HL-60/S4 treated with phorbol 12-myristate 13-acetate at 8.2 ng/mL for 4 days and 3 days (cell line): ENCODE data around the gene UTS2R.
"Not testable (repeated sequence)": the region's sequence is repeated elsewhere in the genome, so short reads cannot be mapped to it uniquely, and the experiment has no call there.

Source experiments
- in situ Hi-C: fragments of 300-500 bp; cut with MboI; formaldehyde crosslinking; loops from 2 replicates; pipeline ENCODE4 v1.15.0; 2022; ENCODE audit warnings: low sequenced_read_pairs

The UTS2R gene

GRCh38 chr17:82353484-82353883 is 18.1 kb upstream of the UTS2R start:
- in situ Hi-C loops: loop anchor here (5.0 kb wide), 1 partner anchor 59 kb away; no protein-coding TSS in a partner anchor

DNA sequence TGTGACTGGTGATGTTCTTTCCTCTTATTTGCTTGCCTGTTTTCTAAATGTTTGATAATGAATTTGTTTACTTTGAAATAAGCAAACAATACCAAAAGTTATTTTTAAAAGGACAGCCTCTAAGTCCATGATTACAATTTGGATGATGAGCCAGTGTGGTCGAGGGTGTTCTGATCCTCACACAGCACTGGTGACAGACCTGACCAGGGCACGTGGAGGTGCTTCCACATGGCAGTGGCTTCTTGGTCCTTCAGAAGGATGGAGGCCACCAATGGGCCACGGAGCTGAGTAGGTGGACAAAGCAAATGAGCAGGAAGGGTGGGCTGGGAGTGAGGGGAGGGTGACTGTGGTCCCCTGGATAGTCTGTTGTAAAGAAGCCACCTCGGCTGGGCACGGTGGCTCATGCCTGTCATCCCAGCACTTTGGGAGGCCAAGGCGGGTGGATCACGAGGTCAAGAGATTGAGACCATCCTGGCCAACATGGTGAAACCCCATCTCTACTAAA is 16.7 kb upstream of the UTS2R start:
- in situ Hi-C loops: loop anchor here (5.0 kb wide), 1 partner anchor 57 kb away; no protein-coding TSS in a partner anchor

DNA sequence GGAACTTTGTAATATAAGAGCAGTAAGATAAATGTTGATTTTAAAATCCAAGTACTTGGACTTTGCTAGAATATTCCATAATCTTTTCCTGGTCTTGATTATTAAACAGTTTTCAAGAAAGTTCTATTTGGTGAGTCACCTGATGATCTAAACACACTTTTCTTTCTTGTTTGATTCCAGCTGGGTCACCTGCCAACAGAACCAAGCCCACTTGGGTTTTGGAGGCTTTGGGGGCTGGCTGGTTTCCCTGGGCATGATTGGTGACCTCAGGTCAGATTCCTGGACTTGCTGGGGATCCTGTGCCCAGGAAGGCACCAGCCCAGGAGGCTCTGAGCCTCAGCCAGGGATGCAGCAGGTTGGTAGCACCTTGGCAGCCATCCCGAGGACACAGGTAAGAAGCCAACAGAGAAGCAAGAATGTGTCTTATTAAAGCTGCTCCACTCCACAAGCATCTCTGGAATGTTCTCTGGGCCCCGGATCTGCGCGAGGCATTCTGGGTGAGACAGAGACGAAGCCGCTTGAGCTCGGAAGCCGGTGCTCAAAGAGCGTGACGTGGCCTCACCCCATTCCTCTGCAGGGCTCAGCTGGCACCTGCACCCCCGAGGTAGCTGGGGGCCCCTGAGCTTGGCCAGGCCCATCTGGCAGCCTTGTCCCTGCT is 15.7 kb upstream of the UTS2R start:
- in situ Hi-C loops: no loop called here

DNA sequence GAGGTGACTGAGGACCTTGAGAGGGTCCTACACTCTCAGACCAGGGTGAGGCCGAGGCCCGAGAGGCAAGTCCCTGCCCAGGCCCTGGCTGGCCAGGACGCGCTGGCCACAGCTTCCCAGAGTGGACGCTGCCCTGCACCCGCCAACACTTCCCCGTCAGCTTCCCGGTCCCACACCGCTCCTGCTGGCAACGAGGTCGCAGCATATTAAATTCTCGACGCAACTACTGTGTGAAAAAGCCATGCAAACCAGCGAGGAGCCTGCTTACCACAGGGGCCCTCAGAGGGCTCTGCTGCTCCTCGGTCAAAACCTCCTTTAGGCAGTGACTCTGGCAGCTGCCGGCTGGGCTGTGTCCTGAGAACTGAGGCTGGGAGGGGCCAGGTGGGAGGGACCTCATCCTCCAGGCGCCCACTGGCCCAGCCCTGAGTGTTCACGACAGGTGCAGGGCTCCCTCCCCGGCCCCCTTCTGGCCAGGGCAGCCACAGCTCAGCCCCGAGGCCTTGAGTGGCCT is 14.7 kb upstream of the UTS2R start:
- in situ Hi-C loops: no loop called here

- in situ Hi-C loops: no loop called here
These were observed 14.2 kb upstream of the UTS2R start for GRCh38 chr17:82357394-82357793.

- in situ Hi-C loops: no loop called here
These were observed 12.9 kb upstream of the UTS2R start, which contains the start of gene TEX19 for GRCh38 chr17:82358465-82359350. Gene TEX19 (plus strand): TSS chr17:82359247. CDS start chr17:82362151, 2,904 bp downstream.

DNA sequence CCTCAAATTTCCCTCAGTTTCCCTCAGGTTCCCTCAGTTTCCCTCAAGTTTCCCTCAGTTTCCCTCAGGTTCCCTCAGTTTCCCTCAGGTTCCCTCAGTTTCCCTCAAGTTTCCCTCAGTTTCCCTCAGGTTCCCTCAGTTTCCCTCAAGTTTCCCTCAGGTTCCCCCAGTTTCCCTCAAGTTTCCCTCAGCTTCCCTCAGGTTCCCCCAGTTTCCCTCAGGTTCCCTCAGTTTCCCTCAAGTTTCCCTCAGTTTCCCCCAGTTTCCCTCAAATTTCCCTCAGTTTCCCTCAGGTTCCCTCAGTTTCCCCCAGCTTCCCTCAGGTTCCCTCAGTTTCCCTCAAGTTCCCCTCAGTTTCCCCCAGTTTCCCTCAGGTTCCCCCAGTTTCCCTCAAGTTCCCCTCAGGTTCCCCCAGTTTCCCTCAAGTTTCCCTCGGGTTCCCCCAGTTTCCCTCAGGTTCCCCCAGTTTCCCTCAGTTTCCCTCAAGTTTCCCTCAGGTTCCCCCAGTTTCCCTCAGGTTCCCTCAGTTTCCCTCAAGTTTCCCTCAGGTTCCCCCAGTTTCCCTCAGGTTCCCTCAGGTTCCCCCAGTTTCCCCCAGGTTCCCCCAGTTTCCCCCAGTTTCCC is 12.0 kb upstream of the UTS2R start:
- in situ Hi-C loops: not testable (repeated sequence)

- in situ Hi-C loops: no loop called here
These were observed 9.5 kb upstream of the UTS2R start for GRCh38 chr17:82361885-82362633.

DNA sequence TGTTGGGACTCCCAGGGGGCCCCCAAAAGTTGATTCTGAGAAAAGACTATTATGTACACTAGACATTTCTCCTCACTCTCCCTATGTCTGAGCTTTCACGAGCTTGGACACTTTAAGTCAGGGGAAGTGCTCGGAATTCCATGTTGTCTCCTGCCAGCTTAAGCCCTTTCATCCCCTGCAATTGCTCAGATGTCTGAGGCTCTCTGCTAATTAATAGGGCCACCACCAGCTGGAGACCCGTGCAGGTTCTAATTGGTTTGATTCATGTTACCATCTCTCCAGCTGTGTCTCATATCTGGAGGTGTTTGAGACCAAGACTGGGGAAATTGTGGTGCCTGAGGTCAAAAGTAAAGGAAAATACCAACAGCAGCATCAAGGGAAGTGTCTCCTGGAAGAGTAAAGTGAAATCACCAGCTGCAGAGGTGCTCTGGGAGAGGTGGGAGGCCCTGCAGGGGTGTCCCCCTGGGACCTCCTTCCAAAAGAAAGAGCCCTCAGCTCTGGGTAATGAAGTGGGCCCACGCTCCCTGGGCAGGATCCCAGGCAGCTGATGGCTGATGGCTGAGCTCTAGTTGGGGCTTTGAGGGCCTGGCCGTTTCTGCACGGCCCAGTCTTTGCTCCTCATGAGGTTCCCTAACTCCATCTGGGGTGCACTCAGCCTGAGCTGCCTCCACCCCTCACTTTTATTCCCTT is 5.8 kb upstream of the UTS2R start:
- in situ Hi-C loops: no loop called here

- in situ Hi-C loops: no loop called here
These were observed 4.8 kb upstream of the UTS2R start for GRCh38 chr17:82366749-82367148.

DNA sequence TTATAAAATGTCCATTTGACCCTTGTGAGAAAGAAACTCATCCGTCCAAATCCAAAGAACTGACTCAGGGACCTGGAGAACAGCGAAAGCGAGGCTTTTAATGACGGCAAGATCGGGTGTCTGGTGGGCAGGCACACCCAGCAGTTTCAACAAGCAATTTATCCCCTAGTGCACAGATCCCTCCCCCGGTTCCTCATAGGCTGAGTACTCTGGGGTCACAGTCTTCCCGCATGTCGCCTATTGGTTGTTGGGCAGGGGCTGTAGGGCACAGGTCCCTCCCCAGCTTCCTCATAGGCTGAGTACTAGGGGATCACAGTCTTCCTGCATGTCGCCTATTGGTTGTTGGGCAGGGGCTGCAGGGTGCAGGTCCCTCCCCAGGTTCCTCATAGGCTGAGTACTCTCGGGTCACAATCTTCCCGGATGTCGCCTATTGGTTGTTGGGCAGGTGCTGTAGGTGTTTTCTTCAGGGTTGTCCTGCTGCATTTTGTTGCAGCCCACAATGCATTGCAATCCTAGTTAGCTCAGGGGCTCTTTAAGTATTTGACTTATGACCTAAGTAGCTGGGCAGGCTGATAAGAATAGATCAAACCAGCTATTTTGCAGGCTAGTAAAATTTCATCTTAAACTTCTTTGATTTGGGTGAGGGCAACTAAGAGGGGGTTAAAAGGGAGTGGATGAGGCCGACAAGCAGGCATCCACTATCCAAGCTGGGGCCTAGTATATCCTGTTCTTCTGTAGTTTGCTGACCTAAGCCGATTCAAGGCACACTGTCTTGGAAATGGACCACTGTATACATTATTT is 3.6 kb upstream of the UTS2R start:
- in situ Hi-C loops: no loop called here

GRCh38 chr17:82369211-82369610 is 2.4 kb upstream of the UTS2R start:
- in situ Hi-C loops: no loop called here

DNA sequence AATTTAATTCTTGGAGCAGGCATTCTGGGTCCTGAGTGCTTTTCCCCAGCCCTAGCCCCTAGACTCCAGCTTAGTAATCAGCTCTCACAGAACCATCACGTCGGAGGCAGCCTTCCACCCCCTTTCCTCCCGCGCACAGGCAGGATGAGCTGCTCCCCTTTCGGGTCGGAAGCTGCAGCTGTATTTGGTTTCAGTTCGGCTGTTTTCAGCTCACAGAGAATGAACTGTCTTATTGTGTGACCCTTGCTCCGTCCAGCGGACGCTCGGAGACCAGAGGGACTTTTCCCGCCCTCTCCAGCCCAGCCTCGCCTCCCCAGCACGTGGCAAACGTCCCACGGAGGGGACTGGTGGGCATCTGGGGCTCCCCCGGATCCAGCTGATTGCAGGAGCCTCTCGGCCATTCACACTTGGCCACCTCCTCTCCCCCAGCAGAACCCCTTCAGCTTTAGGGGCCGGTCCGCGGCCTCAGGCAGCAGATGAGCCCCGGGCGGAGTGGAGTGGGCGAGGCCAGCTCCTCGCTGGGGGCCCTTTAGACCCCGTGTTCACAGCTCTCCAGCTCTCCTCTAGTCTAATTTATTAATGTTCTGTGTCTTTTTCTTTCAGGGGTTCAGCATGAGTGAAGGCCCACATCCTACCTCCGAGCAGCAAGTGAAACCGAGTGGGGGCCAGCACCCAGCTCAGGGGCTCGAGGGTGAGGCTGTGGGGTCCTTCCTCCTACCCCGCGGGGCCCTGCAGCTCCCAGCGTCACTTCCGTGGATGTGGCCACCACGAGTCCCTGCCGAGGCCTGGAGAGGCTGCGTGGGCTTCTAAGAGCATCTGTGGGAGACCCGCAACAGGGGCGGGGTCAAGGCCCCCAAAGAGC is 863 bp upstream of the UTS2R start:
- in situ Hi-C loops: no loop called here

- in situ Hi-C loops: no loop called here
These were observed 895 bp downstream of the UTS2R start for GRCh38 chr17:82372249-82373071.

DNA sequence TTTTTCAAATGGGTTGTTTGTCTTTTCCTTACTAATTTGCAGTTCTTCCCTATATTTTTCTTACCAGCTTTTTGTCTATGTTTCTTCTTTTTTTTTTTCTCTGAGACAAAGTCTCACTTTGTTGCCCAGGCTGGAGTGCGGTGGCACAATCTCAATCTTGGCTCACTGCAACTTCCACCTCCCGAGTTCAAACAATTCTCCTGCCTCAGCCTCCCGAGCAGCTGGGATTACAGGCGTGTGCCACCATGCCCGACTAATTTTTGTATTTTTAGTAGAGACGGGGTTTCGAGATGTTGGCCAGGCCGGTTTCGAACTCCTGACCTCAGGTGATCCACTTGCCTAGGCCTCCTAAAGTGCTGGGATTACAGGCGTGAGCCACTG is 1.5 kb downstream of the UTS2R start:
- in situ Hi-C loops: not testable (repeated sequence)

DNA sequence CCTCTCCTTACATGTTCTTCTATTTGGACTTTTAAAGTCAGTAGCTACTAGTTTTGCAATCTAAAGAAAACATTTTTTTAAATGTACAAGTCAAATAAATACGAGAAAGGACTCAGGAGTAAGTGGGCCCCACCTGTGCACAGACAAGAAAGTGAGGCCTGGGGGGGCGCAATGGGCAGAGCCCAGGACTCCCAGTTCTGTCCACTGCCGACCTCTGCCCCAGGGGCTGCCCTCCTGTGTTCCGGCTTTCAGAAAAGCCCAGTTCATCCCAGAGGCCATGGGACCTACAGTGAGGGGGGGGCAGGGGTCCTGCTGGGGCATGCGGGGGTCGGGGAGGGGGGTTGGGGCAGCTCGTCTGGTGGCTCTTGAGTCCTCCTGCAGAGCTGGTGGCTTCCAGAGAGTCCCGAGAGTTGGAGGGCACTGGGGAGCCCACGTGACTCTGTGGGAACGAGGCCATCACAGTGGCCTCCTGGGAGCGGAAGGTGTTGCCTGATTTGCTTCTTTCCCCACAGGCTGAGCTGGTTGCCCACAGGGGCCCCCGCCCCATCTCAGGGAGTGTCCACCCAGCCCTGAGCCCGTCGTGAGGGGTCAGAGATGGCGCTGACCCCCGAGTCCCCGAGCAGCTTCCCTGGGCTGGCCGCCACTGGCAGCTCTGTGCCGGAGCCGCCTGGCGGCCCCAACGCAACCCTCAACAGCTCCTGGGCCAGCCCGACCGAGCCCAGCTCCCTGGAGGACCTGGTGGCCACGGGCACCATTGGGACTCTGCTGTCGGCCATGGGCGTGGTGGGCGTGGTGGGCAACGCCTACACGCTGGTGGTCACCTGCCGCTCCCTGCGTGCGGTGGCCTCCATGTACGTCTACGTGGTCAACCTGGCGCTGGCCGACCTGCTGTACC is 2.4 kb downstream of the UTS2R start:
- in situ Hi-C loops: no loop called here
